Lung (tissue), 12 donors: ENCODE results near the gene NEDD8. TPM values are rescaled to one million over a fixed set of nuclear protein-coding genes. Genes with fewer than 3 reads are reported as not detected.

ENCODE experiments used
- ATAC-seq: fragments of 200-7000 bp; cut with Tn5 transposase; one replicate; pipeline ENCODE4 v1.9.1; 2020; ENCODE audit warnings: moderate number of reproducible peaks; ENCODE audit not compliant: insufficient read depth, low FRiP score
- DNase-seq, 3 donors: peaks; one replicate each; pipeline ENCODE4 v3.0.0-alpha.2; 2013 to 2017
- H3K27ac ChIP-seq, 2 donors: one replicate each; pipeline ENCODE4 v1.5.1; 2013; ENCODE audit warnings: mild to moderate bottlenecking in 2 of 2, moderate library complexity in 2 of 2, control low read depth in 1 of 2, inconsistent platforms in 1 of 2, low read depth in 1 of 2, low read length in 1 of 2
- H3K27me3 ChIP-seq, 3 donors: one replicate each; pipeline ENCODE4 v1.5.1; 2013; ENCODE audit warnings: low read length in 2 of 3; ENCODE audit not compliant: control insufficient read depth in 3 of 3, insufficient read depth in 3 of 3
- H3K36me3 ChIP-seq, 4 donors: one replicate each; pipeline ENCODE4 v1.5.1; 2013; ENCODE audit warnings: low read length in 4 of 4, mild to moderate bottlenecking in 1 of 4, moderate library complexity in 1 of 4; ENCODE audit not compliant: control insufficient read depth in 4 of 4, insufficient read depth in 4 of 4
- H3K4me1 ChIP-seq, 5 donors: one replicate each; pipeline ENCODE4 v1.5.1; 2013; ENCODE audit warnings: low read length in 5 of 5, mild to moderate bottlenecking in 2 of 5, moderate library complexity in 1 of 5; ENCODE audit not compliant: control insufficient read depth in 5 of 5, insufficient read depth in 5 of 5
- H3K4me3 ChIP-seq: one replicate; pipeline ENCODE4 v1.5.1; 2013; ENCODE audit warnings: mild to moderate bottlenecking, control low read depth, moderate library complexity
- H3K9ac ChIP-seq, 2 donors: one replicate each; pipeline ENCODE4 v1.5.1; 2013; ENCODE audit warnings: low read length in 2 of 2, control low read depth in 1 of 2; ENCODE audit not compliant: insufficient read depth in 1 of 2
- H3K9me3 ChIP-seq, 4 donors: one replicate each; pipeline ENCODE4 v1.5.1; 2013; ENCODE audit warnings: low read length in 3 of 4, mild to moderate bottlenecking in 1 of 4, moderate library complexity in 1 of 4; ENCODE audit not compliant: control insufficient read depth in 4 of 4, insufficient read depth in 3 of 4
- WGBS, 2 donors: extraction: QIAGEN DNeasy Blood & Tissue Kit; methylation state at CpG; one replicate each; pipeline ENCODE4 v1.1.7; 2013; 5-methylcytosine and 5-hydroxymethylcytosine counted together
- polyA plus RNA-seq, 2 donors: library from polyadenylated mRNA; stranded (reverse); fragments of 200-250 nt; gene quantifications; one replicate each; pipeline ENCODE4 v1.2.1, GENCODE V29; 2013
- total RNA-seq, 2 donors: library from RNA; depleted of rRNA in 1 of 2; stranded (reverse); fragments of >200 nt in 1 of 2; gene quantifications; one replicate each; pipeline ENCODE4 v1.2.1, GENCODE V29; 2014 to 2021
- TF ChIP-seq, protein P1 (sequence below): IDR thresholded peaks from 2 replicates; pipeline ENCODE4 v1.5.1; 2012; ENCODE audit warnings: mild to moderate bottlenecking; ENCODE audit errors: control extremely low read depth, extremely low read depth
- donor health status: control.
- donor health status: control.
- donor health status: Bipolar disorder and iron deficiency.
- donor health status: healthy.
- donor health status: DM: yes; HTN: yes; CAD: no.

The NEDD8 gene
- total and polyA plus RNA-seq, 4 donors = 69.5 to 246 (median 194) TPM

- WGBS, 2 donors = 93 to 96% methylated on average over 9 of the region's 9 CpGs
- peaks cover 3 to 35% (median 7%) of the 10 kb centered on the region in 4 donors for H3K36me3 ChIP-seq
- peaks cover 4 to 11% (median 6%) of the 10 kb centered on the region in 5 donors for H3K4me1 ChIP-seq
- ATAC-seq (no peak), DNase-seq (no peak)
- TF ChIP-seq, protein P1, sequence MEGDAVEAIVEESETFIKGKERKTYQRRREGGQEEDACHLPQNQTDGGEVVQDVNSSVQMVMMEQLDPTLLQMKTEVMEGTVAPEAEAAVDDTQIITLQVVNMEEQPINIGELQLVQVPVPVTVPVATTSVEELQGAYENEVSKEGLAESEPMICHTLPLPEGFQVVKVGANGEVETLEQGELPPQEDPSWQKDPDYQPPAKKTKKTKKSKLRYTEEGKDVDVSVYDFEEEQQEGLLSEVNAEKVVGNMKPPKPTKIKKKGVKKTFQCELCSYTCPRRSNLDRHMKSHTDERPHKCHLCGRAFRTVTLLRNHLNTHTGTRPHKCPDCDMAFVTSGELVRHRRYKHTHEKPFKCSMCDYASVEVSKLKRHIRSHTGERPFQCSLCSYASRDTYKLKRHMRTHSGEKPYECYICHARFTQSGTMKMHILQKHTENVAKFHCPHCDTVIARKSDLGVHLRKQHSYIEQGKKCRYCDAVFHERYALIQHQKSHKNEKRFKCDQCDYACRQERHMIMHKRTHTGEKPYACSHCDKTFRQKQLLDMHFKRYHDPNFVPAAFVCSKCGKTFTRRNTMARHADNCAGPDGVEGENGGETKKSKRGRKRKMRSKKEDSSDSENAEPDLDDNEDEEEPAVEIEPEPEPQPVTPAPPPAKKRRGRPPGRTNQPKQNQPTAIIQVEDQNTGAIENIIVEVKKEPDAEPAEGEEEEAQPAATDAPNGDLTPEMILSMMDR = no peak
- no peaks in the 10 kb centered on the region for H3K9me3 ChIP-seq
- H3K27ac ChIP-seq = no peak overlapping the region
- no peak overlapping the region for H3K4me3 ChIP-seq
- H3K9ac ChIP-seq = no peak overlapping the region
- H3K27me3 ChIP-seq = no peaks in the 10 kb centered on the region
Observed at GRCh38 chr14:24268225-24268624, 36.1 kb upstream of the NEDD8 start.

- no peak for DNase-seq
- Histone ChIP-seq H3K36me3 (peaks cover 3 to 35% (median 7%) of the 10 kb centered on the region in 4 donors), H3K4me1 (peaks cover 4 to 8% (median 6%) of the 10 kb centered on the region in 5 donors)
Observed at GRCh38 chr14:24267516-24267915, 35.3 kb upstream of the NEDD8 start.

DNA sequence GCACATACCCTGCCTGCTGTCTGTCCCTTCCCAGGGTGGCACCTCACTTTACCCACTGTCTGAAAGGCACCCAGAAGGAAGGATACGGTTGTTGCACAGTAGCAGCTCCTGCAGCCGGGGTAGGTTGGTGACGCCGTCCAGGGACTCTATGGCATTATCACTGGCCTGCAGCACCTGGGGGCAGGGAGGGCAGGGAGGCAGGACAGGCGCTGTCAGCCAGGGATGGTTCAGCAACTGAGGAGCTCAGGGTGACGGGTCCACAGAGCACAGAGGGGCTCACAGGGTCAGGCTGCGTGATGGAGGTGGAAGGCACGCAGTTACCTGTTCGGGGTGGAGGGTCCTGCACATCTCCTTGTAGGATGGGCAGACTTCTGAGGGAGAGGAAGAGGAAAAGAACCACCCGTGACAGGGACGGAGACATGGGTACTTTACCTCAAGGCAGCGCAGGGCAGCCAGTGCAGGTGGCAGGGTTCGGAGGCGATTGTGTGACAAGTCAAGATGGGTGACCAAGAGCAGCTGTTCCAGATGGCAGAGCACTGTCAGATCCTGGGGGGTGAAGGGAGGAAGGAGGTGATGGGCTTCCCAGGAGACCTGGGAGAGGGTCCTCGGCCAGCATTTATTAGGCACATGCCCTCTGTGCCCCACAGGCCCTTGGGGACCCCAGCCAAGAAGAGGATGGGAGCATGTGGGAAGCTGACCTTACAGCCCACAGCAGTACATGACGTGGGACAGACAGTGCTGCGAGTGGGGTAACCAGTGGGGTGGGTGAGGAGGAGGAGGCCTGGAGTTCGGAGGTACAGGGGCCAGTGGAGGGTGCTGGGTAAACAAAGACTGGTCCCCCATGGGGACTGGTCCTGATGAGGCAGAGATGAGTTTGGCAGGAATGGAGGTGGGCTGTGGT lies 34.4 kb upstream of the NEDD8 start:
- Histone ChIP-seq H3K9me3 (no peaks in the 10 kb centered on the region), H3K4me1 (peaks cover 0 to 4% (median 0%) of the 10 kb centered on the region in 5 donors), H3K9ac (no peak overlapping the region), H3K4me3 (no peak overlapping the region), H3K27ac (no peak overlapping the region), H3K36me3 (peaks cover 3 to 35% (median 7%) of the 10 kb centered on the region in 4 donors), H3K27me3 (no peaks in the 10 kb centered on the region)
- TF ChIP-seq, protein P1 = no peak
- ATAC-seq (no peak), DNase-seq (no peak)
- 90 to 93% methylated on average over 18 of the region's 18 CpGs for WGBS, 2 donors

More at GRCh38 chr14:24267516-24267915, 35.3 kb upstream of the NEDD8 start:
- Histone ChIP-seq H3K4me3 (no peak overlapping the region), H3K27ac (no peak overlapping the region), H3K27me3 (no peaks in the 10 kb centered on the region), H3K9me3 (no peaks in the 10 kb centered on the region), H3K9ac (no peak overlapping the region)
- TF ChIP-seq, protein P1 = no peak
- ATAC-seq = no peak
- WGBS, 2 donors = 92 to 96% methylated on average over 9 of the region's 9 CpGs
